Measurements from ENCODE around the gene SCN4B. TPM values are rescaled to one million over a fixed set of nuclear protein-coding genes. Genes with fewer than 3 reads are reported as not detected.
"Not testable (repeated sequence)": the region's sequence is repeated elsewhere in the genome, so short reads cannot be mapped to it uniquely, and the experiment has no call there.

SCN4B gene
- total RNA-seq, 1 donor from 2014 or later = 3.6 TPM

- Histone ChIP-seq H2AFZ (replicated peaks) (no peak overlapping the region), H3K36me3 (no peaks in the 10 kb centered on the region), H3K79me2 (ENCODE audit: low read depth) (no peaks in the 10 kb centered on the region), H3F3A (ENCODE audit: low read depth) (no peaks in the 10 kb centered on the region), H3K9me3 (ENCODE audit: low read depth) (no peaks in the 10 kb centered on the region), H3K4me3 (no peak overlapping the region), H3K4me2 (no peak overlapping the region), H3K4me1 (no peaks in the 10 kb centered on the region), H3K9ac (no peak overlapping the region), H4K20me1 (ENCODE audit: low read depth) (no peaks in the 10 kb centered on the region), H3K27ac (no peak overlapping the region), H3K27me3 (no peaks in the 10 kb centered on the region)
- Mint-ChIP-seq H3K27ac (no peak overlapping the region), H3K4me1 (no peaks in the 10 kb centered on the region), H3K4me3 (no peak overlapping the region), H3K36me3 (peaks cover 3% of the 10 kb centered on the region), H3K27me3 (ENCODE audit: insufficient read depth, low read depth) (no peaks in the 10 kb centered on the region), H3K9me3 (peaks cover 10% of the 10 kb centered on the region)
- TF ChIP-seq, protein P1, sequence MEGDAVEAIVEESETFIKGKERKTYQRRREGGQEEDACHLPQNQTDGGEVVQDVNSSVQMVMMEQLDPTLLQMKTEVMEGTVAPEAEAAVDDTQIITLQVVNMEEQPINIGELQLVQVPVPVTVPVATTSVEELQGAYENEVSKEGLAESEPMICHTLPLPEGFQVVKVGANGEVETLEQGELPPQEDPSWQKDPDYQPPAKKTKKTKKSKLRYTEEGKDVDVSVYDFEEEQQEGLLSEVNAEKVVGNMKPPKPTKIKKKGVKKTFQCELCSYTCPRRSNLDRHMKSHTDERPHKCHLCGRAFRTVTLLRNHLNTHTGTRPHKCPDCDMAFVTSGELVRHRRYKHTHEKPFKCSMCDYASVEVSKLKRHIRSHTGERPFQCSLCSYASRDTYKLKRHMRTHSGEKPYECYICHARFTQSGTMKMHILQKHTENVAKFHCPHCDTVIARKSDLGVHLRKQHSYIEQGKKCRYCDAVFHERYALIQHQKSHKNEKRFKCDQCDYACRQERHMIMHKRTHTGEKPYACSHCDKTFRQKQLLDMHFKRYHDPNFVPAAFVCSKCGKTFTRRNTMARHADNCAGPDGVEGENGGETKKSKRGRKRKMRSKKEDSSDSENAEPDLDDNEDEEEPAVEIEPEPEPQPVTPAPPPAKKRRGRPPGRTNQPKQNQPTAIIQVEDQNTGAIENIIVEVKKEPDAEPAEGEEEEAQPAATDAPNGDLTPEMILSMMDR (IDR thresholded peaks at IDR 0.05) = no peak
- TF ChIP-seq EZH2phosphoT487 (IDR thresholded peaks at IDR 0.05) (no peak), EZH2 (IDR thresholded peaks at IDR 0.05) (no peak)
- DNase-seq (ENCODE audit: low spot score) = no peak
These were observed 33.9 kb upstream of the SCN4B start for GRCh38 chr11:118186346-118187107.

- peaks cover 4% of the 10 kb centered on the region for H3F3A ChIP-seq (ENCODE audit: low read depth)
- no peak overlapping the region for H2AFZ ChIP-seq (replicated peaks)
- H3K4me1 ChIP-seq = peaks cover 8% of the 10 kb centered on the region
- DNase-seq (ENCODE audit: low spot score) = no peak
- H3K4me3 Mint-ChIP-seq = no peak overlapping the region
- no peak overlapping the region for H3K27ac ChIP-seq
- H4K20me1 ChIP-seq (ENCODE audit: low read depth) = no peaks in the 10 kb centered on the region
- H3K36me3 Mint-ChIP-seq = no peaks in the 10 kb centered on the region
- no peaks in the 10 kb centered on the region for H3K27me3 Mint-ChIP-seq (ENCODE audit: insufficient read depth, low read depth)
- H3K27me3 ChIP-seq = no peaks in the 10 kb centered on the region
- peaks cover 2% of the 10 kb centered on the region for H3K9me3 Mint-ChIP-seq
- H3K9me3 ChIP-seq (ENCODE audit: low read depth) = no peaks in the 10 kb centered on the region
- H3K36me3 ChIP-seq = no peaks in the 10 kb centered on the region
- TF ChIP-seq EZH2phosphoT487 (IDR thresholded peaks at IDR 0.05) = no peak
- TF ChIP-seq EZH2 (IDR thresholded peaks at IDR 0.05) = no peak
- TF ChIP-seq, protein P1 (IDR thresholded peaks at IDR 0.05) = no peak
- no peaks in the 10 kb centered on the region for H3K79me2 ChIP-seq (ENCODE audit: low read depth)
- H3K4me1 Mint-ChIP-seq = peaks cover 6% of the 10 kb centered on the region
- peak overlapping the region; percentile 58 for H3K27ac Mint-ChIP-seq
- H3K4me2 ChIP-seq = no peak overlapping the region
- no peak overlapping the region for H3K9ac ChIP-seq
- no peak overlapping the region for H3K4me3 ChIP-seq
These were observed 32.4 kb upstream of the SCN4B start for GRCh38 chr11:118184784-118185579.

GRCh38 chr11:118183691-118184090 lies 31.1 kb upstream of the SCN4B start:
- not testable (repeated sequence) for H3K4me3 Mint-ChIP-seq; H3K79me2 ChIP-seq (ENCODE audit: low read depth); H3K36me3 ChIP-seq; H3K4me3 ChIP-seq; H3F3A ChIP-seq (ENCODE audit: low read depth); H4K20me1 ChIP-seq (ENCODE audit: low read depth); H3K9me3 Mint-ChIP-seq; H2AFZ ChIP-seq (replicated peaks); H3K9me3 ChIP-seq (ENCODE audit: low read depth); DNase-seq (ENCODE audit: low spot score); H3K27me3 ChIP-seq; H3K27ac Mint-ChIP-seq; H3K4me2 ChIP-seq; H3K4me1 ChIP-seq; H3K36me3 Mint-ChIP-seq; H3K27me3 Mint-ChIP-seq (ENCODE audit: insufficient read depth, low read depth); H3K27ac ChIP-seq; H3K9ac ChIP-seq
- peaks cover 12% of the 10 kb centered on the region for H3K4me1 Mint-ChIP-seq

DNA sequence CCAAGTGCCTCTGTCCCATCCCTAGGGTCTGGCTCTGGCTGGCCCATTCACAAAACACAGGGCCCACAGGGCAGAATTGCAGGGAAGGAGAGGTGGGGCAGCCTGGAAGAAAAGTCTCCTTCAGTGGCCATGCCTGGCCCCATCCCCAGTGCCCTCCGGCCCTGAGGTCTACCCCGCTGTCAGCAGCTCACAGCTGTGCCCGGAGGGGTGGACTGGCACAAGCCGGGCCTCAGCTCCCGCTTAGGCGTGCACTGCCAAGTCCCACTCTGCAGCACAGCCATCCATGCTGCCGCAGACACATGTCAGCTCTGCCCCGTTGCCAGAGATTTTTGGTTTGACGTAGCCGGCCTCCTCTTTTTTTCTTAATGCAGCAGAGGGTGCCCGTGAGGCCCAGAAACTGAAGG lies 27.7 kb upstream of the SCN4B start:
- H3K79me2 ChIP-seq (ENCODE audit: low read depth) = no peaks in the 10 kb centered on the region
- Mint-ChIP-seq H3K4me1 (peaks cover 24% of the 10 kb centered on the region), H3K27ac (peak overlapping the region; percentile 26), H3K27me3 (ENCODE audit: insufficient read depth, low read depth) (peaks cover 6% of the 10 kb centered on the region), H3K36me3 (no peaks in the 10 kb centered on the region), H3K9me3 (no peaks in the 10 kb centered on the region), H3K4me3 (peak overlapping the region; percentile 34)
- peaks cover 14% of the 10 kb centered on the region for H3F3A ChIP-seq (ENCODE audit: low read depth)
- H3K4me1 ChIP-seq = peaks cover 20% of the 10 kb centered on the region
- H3K27ac ChIP-seq = no peak overlapping the region
- H3K36me3 ChIP-seq = no peaks in the 10 kb centered on the region
- H3K4me3 ChIP-seq = peak overlapping the region; percentile 30
- no peak for TF ChIP-seq EZH2 (IDR thresholded peaks at IDR 0.05)
- TF ChIP-seq, protein P1 (IDR thresholded peaks at IDR 0.05) = peak; percentile 16
- peak overlapping the region; percentile 98 for H2AFZ ChIP-seq (replicated peaks)
- H3K9ac ChIP-seq = no peak overlapping the region
- no peaks in the 10 kb centered on the region for H3K9me3 ChIP-seq (ENCODE audit: low read depth)
- H3K4me2 ChIP-seq = peak overlapping the region; percentile 72
- H4K20me1 ChIP-seq (ENCODE audit: low read depth) = no peaks in the 10 kb centered on the region
- DNase-seq (ENCODE audit: low spot score) = peak; percentile 76
- H3K27me3 ChIP-seq = peaks cover 12% of the 10 kb centered on the region

All from neural progenitor cell (in vitro differentiated cells).